RPMI8226 (cell line): ENCODE results near the gene TULP4.
"Not testable (repeated sequence)": the region's sequence is repeated elsewhere in the genome, so short reads cannot be mapped to it uniquely, and the experiment has no call there.

Source experiments
- DNase-seq: peaks from one replicate; pipeline ENCODE4 v3.0.0-alpha.2; 2015

Gene TULP4

DNA sequence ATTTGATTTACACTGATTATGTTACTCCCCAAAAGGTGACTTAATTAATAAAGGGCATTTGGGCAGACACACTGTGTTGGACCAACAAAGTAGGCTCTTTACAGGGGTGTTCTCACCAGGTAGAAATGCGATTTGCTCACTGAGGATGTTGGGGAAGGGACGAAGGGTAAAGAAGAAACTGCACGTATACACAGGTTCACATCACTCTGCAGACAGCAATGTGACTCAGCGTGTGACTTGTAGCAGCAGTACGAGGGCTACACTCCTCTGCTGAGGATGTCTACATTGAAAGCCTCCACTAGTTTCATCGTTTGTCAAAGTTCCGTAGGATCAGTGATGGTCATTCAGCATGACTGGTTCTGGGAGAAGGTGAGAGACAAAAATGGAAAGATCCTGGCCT is 194.9 kb downstream of the TULP4 start:
- no peak for DNase-seq

- DNase-seq: no peak
These were observed 196.2 kb downstream of the TULP4 start for GRCh38 chr6:158508450-158508849.

GRCh38 chr6:158509465-158509864 is 197.2 kb downstream of the TULP4 start:
- DNase-seq: no peak

DNA sequence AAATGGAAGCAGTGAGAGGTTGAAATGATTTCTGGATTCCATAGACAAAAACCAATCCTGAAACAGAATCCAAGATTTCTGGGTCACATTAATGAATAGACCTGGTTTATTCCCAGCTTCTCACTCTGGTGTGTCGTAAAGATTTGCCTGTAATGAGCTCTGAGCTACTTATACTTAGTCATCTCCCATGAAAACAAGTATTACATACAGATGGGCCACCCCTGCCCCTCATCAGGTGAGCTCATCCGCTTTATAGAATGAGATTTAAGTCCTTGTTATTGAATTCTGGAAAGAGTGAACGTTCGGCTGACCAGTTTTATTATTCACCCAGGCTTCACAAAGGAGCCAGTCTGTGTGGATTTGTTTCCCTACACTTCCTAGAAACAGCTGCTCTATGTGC is 200.5 kb downstream of the TULP4 start:
- no peak for DNase-seq

- DNase-seq: no peak
These were observed 201.9 kb downstream of the TULP4 start for GRCh38 chr6:158514176-158514575.

- DNase-seq: no peak
These were observed 202.7 kb downstream of the TULP4 start for GRCh38 chr6:158514991-158515390.

- DNase-seq: no peak
These were observed 203.8 kb downstream of the TULP4 start for GRCh38 chr6:158516098-158516497.

DNA sequence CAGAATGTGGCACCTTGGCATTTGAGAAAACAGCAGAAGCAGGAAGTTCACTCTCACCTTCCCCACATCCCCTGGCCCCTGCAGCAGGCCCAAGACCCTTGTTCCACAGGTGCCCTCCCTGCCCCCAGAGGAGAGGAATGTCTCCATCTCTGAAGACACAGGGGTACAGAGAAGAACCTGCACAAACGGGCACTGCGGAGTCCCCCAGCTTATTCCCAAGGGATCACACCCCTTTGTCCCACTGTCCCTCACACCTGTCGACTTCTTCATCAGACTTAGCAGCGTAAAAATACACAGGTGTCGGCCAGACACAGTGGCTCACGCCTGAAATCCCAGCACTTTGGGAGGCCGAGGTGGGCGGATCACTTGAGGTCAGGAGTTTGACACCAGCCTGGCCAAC is 204.8 kb downstream of the TULP4 start:
- no peak for DNase-seq

- no peak for DNase-seq
These were observed 205.3 kb downstream of the TULP4 start for GRCh38 chr6:158517581-158517980.

DNA sequence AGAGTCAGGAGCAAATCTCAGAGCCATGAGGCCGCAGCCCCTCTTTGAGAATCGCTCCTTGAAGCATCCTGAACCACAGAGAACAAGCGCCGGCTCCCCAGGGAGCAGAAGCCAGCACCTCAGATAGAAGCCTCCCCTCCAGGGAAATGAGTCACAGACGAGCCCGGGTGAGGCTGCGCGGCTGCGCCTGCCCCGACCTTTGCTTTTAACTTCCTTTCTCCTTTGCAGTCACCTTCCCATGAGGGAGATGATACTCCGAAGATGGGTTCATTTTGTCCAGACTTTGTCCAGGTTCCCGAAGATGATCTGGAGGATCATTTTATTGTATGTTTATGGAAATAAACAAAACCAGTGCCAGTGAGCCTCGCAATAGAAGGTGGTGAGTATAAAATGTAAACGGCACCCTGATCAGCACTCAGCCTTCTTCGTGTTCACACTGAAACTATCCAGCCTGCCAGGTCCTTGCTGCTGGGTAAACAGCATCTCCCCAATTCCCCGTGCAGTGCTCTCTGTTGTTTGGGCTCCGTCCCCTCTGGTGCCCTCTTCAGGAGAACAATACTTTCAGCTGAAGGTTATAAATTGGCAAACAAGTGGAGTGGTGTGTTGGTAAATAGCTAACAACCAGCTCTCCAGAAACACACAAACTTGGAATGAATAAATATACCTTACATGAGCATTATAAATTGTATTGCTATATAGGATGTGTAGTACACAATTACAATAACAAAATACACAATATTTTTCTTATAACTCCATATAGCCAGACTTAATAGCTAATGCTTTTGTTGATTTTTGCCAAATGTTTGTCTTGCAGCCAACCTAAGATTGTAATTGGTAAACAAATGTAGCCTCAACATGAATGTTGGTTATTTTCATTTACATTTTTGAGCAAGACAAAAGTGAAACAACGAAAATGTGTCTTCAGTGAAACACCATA is 206.2 kb downstream of the TULP4 start:
- DNase-seq: peak; percentile 75

DNA sequence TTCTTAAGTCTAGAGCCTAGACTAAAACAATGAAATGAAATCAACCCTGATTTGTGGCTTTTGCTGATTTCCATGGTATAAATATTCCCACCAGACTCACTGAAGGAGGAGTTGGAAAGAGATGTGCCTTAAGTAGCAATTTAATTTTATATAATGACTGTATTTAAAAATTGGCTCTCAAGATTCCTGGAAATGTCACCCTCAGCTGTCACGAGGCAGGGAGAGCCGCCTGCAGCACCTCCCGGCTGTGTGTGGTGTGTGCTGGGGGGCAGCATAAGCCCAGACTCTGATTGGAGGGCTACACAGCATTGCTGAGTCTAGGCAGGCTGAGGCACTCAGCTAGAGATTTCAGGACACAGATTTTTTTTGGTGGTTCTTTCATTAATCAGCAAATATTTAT is 207.0 kb downstream of the TULP4 start:
- DNase-seq: no peak

- DNase-seq: no peak
These were observed 207.5 kb downstream of the TULP4 start for GRCh38 chr6:158519761-158520160.

- not testable (repeated sequence) for DNase-seq
These were observed 208.7 kb downstream of the TULP4 start for GRCh38 chr6:158520975-158521374.

DNA sequence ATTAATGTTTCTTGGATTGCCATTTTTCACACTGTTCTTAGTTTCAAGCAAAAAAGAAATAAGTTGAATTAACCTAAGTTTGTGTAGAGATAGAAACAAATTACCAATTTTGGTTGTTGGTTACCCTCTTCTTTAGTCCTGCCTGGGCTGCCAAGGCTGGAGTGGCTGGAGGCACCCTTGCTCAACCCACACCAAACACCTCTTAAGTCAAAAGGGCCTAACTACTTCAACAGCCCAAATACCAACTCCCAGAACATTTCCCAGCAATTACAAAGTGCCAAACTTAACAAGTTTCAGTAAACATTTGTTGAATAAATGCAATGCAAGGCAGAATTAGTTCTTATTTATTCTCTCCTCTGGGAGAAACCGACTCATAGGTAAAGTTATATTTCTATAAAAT is 209.5 kb downstream of the TULP4 start:
- no peak for DNase-seq

DNA sequence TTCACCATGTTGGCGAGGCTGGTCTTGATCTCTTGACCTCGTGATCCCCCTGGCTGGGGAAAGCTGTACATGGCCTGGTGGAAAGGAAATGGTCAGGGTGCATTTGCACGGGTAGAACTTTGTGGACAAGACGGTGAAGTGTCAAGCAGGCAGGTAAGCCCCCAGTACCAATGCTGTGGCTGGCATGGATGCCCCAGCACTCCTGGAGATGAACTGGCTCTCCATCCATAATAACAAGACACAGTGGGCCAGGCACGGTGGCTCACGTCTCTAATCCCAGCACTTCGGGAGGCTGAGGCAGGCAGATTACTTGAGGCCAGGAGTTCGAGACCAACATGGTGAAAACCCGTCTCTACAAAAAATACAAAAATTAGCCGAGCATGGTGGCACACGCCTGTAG is 210.4 kb downstream of the TULP4 start:
- DNase-seq: no peak

DNA sequence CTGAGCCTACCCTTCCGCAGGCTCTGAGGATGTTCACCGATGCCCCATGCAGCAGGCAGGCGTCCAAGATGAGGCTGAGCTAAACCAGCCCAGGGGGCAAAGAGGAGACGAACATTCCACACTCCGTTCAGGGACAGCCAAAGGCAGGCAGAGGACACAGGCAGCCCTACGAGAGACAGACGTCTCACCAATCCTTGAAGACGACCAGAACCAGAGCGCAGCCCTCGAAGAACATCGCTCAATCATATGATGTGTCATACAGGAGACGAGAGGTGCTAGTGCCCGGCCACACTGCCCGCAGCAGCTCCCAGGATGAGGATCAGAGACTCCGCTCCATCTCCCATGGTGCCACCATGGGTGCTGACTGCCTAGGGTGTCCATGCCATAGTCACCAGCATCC is 212.0 kb downstream of the TULP4 start:
- no peak for DNase-seq

DNA sequence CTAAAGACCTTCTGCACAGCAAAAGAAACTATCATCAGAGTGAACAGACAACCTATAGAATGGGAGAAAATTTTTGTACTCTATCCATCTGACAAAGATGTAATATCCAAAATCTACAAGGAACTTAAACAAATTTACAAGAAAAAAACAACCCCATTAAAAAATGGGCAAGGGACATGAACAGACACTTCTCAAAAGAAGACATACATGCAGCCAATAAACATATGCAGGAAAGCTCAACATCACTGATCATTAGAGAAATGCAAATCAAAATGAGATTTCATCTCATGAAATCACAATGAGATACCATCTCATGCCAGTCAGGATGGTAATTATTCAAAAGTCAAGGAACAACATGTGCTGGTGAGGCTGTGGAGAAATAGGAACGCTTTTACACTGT is 215.6 kb downstream of the TULP4 start:
- not testable (repeated sequence) for DNase-seq

GRCh38 chr6:158528826-158529225 is 216.6 kb downstream of the TULP4 start:
- no peak for DNase-seq

GRCh38 chr6:158529629-158530028 is 217.4 kb downstream of the TULP4 start:
- no peak for DNase-seq

DNA sequence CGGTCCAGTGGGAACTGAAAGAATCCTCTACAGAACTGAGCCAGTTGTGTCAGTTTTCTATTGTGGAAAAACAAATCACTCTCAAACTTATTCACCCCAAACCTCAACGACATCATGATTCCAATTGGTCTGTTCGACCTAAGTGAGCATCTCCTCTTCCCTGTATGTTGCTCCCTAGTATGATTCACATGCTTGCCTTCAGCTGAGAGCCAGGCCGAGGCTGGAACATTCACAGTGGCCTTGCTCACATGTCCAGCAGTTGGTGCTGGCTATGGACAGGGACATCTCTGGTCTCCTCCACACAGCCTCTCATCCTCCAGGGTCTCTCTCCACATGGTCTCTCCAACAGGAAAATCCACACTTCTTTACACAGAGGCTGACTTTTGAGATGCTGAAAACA is 219.3 kb downstream of the TULP4 start:
- no peak for DNase-seq

- DNase-seq: no peak
These were observed 219.7 kb downstream of the TULP4 start for GRCh38 chr6:158531970-158532369.

DNA sequence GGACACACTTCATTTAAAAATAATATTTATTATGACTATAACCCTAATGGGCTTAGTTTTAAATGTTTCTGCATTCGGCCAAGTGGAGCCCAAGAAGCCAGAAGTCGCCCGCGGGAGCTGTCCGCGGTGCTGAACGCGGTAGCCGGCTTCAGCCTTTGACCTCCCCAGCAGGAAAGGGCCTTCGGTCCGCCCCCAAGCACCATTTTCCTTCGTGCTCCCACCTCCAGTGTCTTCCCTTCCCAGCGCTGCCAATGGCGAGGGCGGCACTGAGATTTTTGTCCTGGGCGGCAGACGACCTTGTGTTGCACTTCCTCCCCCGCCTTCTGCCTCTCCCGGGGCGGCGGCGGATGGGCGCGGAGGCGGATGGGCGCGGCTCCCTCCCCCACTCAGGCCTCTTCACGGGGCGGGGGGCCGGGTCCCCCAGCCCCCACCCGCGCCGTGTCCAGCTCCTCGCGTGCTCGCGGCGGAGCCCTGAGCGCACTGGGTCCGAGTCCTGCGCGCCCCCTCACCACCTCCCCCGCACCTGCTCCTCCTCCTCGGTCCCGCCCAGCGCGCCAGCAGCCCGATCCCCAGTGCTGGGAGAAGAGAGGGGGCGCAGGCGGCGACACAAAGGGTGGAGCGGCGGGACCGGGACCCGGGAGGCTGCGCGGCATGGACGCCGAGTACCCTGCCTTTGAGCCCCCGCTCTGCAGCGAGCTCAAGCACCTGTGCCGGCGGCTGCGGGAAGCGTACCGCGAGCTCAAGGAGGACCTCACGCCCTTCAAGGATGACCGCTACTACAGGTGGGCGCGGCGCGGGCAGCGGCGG is 224.0 kb downstream of the TULP4 start:
- DNase-seq: peak; percentile 76

GRCh38 chr6:158536891-158537798 is 224.9 kb downstream of the TULP4 start:
- no peak for DNase-seq
